ENCODE data around the gene TRIP13. TPM values are rescaled to one million over a fixed set of nuclear protein-coding genes. Genes with fewer than 3 reads are reported as not detected.

Gene TRIP13
- total RNA-seq, 4 donors from 2014 or later: 0.13 to 3.6 (median 0.73) TPM

GRCh38 chr5:867300-867870 lies 25.3 kb upstream of the TRIP13 start:
- Histone ChIP-seq H3K36me3 (peaks cover 0 to 100% of the 10 kb centered on the region in 2 donors), H3K27me3 (no peaks in the 10 kb centered on the region), H3K9me3 (no peaks in the 10 kb centered on the region), H3K4me3 (no peak overlapping the region), H3K4me1 (peaks cover 0 to 18% (median 4%) of the 10 kb centered on the region in 3 donors), H3K27ac (no peak overlapping the region)
- ATAC-seq: no peak
- TF ChIP-seq EP300 (IDR thresholded peaks at IDR 0.05) (no peak), POLR2A (IDR thresholded peaks at IDR 0.05) (no peak), CTCF (IDR thresholded peaks at IDR 0.05) (no peak), POLR2AphosphoS5 (IDR thresholded peaks at IDR 0.05) (no peak)
- WGBS, 2 donors (ENCODE audit: low coverage in 1 of 2): 100% methylated on average over 2 to 3 of the region's 6 CpGs

GRCh38 chr5:868428-869135 lies 24.1 kb upstream of the TRIP13 start:
- Histone ChIP-seq H3K36me3 (peaks cover 0 to 100% of the 10 kb centered on the region in 2 donors), H3K9me3 (no peaks in the 10 kb centered on the region), H3K4me1 (peaks cover 0 to 18% (median 4%) of the 10 kb centered on the region in 3 donors), H3K27me3 (no peaks in the 10 kb centered on the region), H3K27ac (no peak overlapping the region), H3K4me3 (no peak overlapping the region)
- no peak for ATAC-seq
- WGBS, 2 donors (ENCODE audit: low coverage in 1 of 2): 92% methylated on average over 2 of the region's 16 CpGs; no CpG with 5 or more reads in 1 of the 2 donors
- TF ChIP-seq CTCF (IDR thresholded peaks at IDR 0.05) (no peak), EP300 (IDR thresholded peaks at IDR 0.05) (no peak), POLR2A (IDR thresholded peaks at IDR 0.05) (no peak), POLR2AphosphoS5 (IDR thresholded peaks at IDR 0.05) (no peak)

- no peaks in the 10 kb centered on the region for H3K9me3 ChIP-seq
- no peak for ATAC-seq
Observed at GRCh38 chr5:870956-871355, 21.7 kb upstream of the TRIP13 start.

GRCh38 chr5:871596-872298 lies 20.9 kb upstream of the TRIP13 start:
- Histone ChIP-seq H3K4me3 (no peak overlapping the region), H3K36me3 (peaks cover 0 to 100% of the 10 kb centered on the region in 2 donors), H3K9me3 (no peaks in the 10 kb centered on the region), H3K27ac (no peak overlapping the region), H3K27me3 (no peaks in the 10 kb centered on the region), H3K4me1 (no peaks in the 10 kb centered on the region)
- no peak for TF ChIP-seq EP300 (IDR thresholded peaks at IDR 0.05)
- TF ChIP-seq POLR2AphosphoS5 (IDR thresholded peaks at IDR 0.05): no peak
- TF ChIP-seq POLR2A (IDR thresholded peaks at IDR 0.05): no peak
- no peak for TF ChIP-seq CTCF (IDR thresholded peaks at IDR 0.05)
- no peak for ATAC-seq
- 91 to 96% methylated on average over 11 of the region's 29 CpGs for WGBS, 2 donors (ENCODE audit: low coverage in 1 of 2)

More at GRCh38 chr5:870956-871355, 21.7 kb upstream of the TRIP13 start:
- Histone ChIP-seq H3K36me3 (peaks cover 0 to 100% of the 10 kb centered on the region in 2 donors), H3K4me3 (no peak overlapping the region), H3K27me3 (no peaks in the 10 kb centered on the region), H3K4me1 (no peaks in the 10 kb centered on the region), H3K27ac (no peak overlapping the region)
- TF ChIP-seq POLR2A (IDR thresholded peaks at IDR 0.05) (no peak), EP300 (IDR thresholded peaks at IDR 0.05) (no peak), POLR2AphosphoS5 (IDR thresholded peaks at IDR 0.05) (no peak), CTCF (IDR thresholded peaks at IDR 0.05) (no peak)
- WGBS, 2 donors (ENCODE audit: low coverage in 1 of 2): 92% methylated on average over 3 of the region's 5 CpGs; no CpG with 5 or more reads in 1 of the 2 donors
